ENCODE results near the gene CALN1. TPM values are rescaled to one million over a fixed set of nuclear protein-coding genes. Genes with fewer than 3 reads are reported as not detected.

CALN1 gene
- total RNA-seq, 1 experiment from 2014 or later: not detected

GRCh38 chr7:72254455-72254854 lies 157.7 kb downstream of the CALN1 start:
- no peaks in the 10 kb centered on the region for H3K27me3 Mint-ChIP-seq (ENCODE audit: insufficient read depth, unreplicated experiment)
- no peak overlapping the region for H3K27ac Mint-ChIP-seq (ENCODE audit: unreplicated experiment)
- ChIA-PET CTCF (no interaction called here), POLR2A (no interaction called here)
- H3K9me3 Mint-ChIP-seq (ENCODE audit: unreplicated experiment): peaks cover 42% of the 10 kb centered on the region
- Histone ChIP-seq H3K27me3 (replicated peaks; ENCODE audit: control insufficient read depth, insufficient read depth, low read length) (no peaks in the 10 kb centered on the region), H3K36me3 (ENCODE audit: control insufficient read depth, insufficient read depth, low read length) (no peaks in the 10 kb centered on the region), H3K4me1 (no peaks in the 10 kb centered on the region), H3K4me3 (ENCODE audit: low read depth, low read length) (no peak overlapping the region), H3K9me3 (no peaks in the 10 kb centered on the region)
- intact Hi-C loops (cut with micrococcal nuclease; ENCODE audit: unreplicated experiment): no loop called here
- no TSS peak for BruUV-seq (replicated peaks)
- no peaks in the 10 kb centered on the region for H3K4me1 Mint-ChIP-seq (ENCODE audit: low read depth, unreplicated experiment)
- no peaks in the 10 kb centered on the region for H3K36me3 Mint-ChIP-seq (ENCODE audit: insufficient read depth, unreplicated experiment)
- no peak for DNase-seq
- TF ChIP-seq CTCF (IDR thresholded peaks at IDR 0.05; ENCODE audit: insufficient read depth in 1 of 2, low read depth in 1 of 2, low read length in 1 of 2, severe bottlenecking in 1 of 2, unreplicated experiment in 1 of 2): no peak
- no peak overlapping the region for H3K4me3 Mint-ChIP-seq (ENCODE audit: unreplicated experiment)

- Mint-ChIP-seq H3K27ac (ENCODE audit: unreplicated experiment) (no peak overlapping the region), H3K27me3 (ENCODE audit: insufficient read depth, unreplicated experiment) (no peaks in the 10 kb centered on the region), H3K4me3 (ENCODE audit: unreplicated experiment) (no peak overlapping the region), H3K4me1 (ENCODE audit: low read depth, unreplicated experiment) (no peaks in the 10 kb centered on the region), H3K36me3 (ENCODE audit: insufficient read depth, unreplicated experiment) (no peaks in the 10 kb centered on the region), H3K9me3 (ENCODE audit: unreplicated experiment) (peaks cover 40% of the 10 kb centered on the region)
- no peaks in the 10 kb centered on the region for H3K27me3 ChIP-seq (replicated peaks; ENCODE audit: control insufficient read depth, insufficient read depth, low read length)
- ChIA-PET POLR2A (no interaction called here), CTCF (no interaction called here)
- no TSS peak for BruUV-seq (replicated peaks)
- intact Hi-C loops (cut with micrococcal nuclease; ENCODE audit: unreplicated experiment): no loop called here
- no peak for TF ChIP-seq CTCF (IDR thresholded peaks at IDR 0.05; ENCODE audit: insufficient read depth in 1 of 2, low read depth in 1 of 2, low read length in 1 of 2, severe bottlenecking in 1 of 2, unreplicated experiment in 1 of 2)
- H3K9me3 ChIP-seq: no peaks in the 10 kb centered on the region; the same call in 1 of the 2 replicates
- H3K36me3 ChIP-seq (ENCODE audit: control insufficient read depth, insufficient read depth, low read length): no peaks in the 10 kb centered on the region
- no peaks in the 10 kb centered on the region for H3K4me1 ChIP-seq
- no peak for DNase-seq
- H3K4me3 ChIP-seq (ENCODE audit: low read depth, low read length): no peak overlapping the region
These were observed 163.0 kb downstream of the CALN1 start for GRCh38 chr7:72249106-72249505.

GRCh38 chr7:72244826-72245398 lies 167.2 kb downstream of the CALN1 start:
- H3K27me3 Mint-ChIP-seq (ENCODE audit: insufficient read depth, unreplicated experiment): no peaks in the 10 kb centered on the region
- Histone ChIP-seq H3K4me3 (ENCODE audit: low read depth, low read length) (no peak overlapping the region), H3K36me3 (ENCODE audit: control insufficient read depth, insufficient read depth, low read length) (no peaks in the 10 kb centered on the region), H3K9me3 (no peaks in the 10 kb centered on the region; the same call in 1 of the 2 replicates), H3K4me1 (no peaks in the 10 kb centered on the region), H3K27me3 (replicated peaks; ENCODE audit: control insufficient read depth, insufficient read depth, low read length) (no peaks in the 10 kb centered on the region)
- no TSS peak for BruUV-seq (replicated peaks)
- POLR2A ChIA-PET: no interaction called here
- no peaks in the 10 kb centered on the region for H3K36me3 Mint-ChIP-seq (ENCODE audit: insufficient read depth, unreplicated experiment)
- H3K27ac Mint-ChIP-seq (ENCODE audit: unreplicated experiment): no peak overlapping the region
- H3K9me3 Mint-ChIP-seq (ENCODE audit: unreplicated experiment): peaks cover 14% of the 10 kb centered on the region
- CTCF ChIA-PET: interaction anchor here (0.6 kb wide), 1 partner anchor 184 kb away, joined by 4 read pairs; no protein-coding TSS in a partner anchor
- TF ChIP-seq CTCF (IDR thresholded peaks at IDR 0.05; ENCODE audit: insufficient read depth in 1 of 2, low read depth in 1 of 2, low read length in 1 of 2, severe bottlenecking in 1 of 2, unreplicated experiment in 1 of 2): no peak
- no peak for DNase-seq
- H3K4me1 Mint-ChIP-seq (ENCODE audit: low read depth, unreplicated experiment): no peaks in the 10 kb centered on the region
- intact Hi-C loops (cut with micrococcal nuclease; ENCODE audit: unreplicated experiment): no loop called here
- H3K4me3 Mint-ChIP-seq (ENCODE audit: unreplicated experiment): no peak overlapping the region

All from Caco-2 (cell line).